CD14-positive monocyte (primary cell): ENCODE measurements around the gene PPP1CC. TPM values are rescaled to one million over a fixed set of nuclear protein-coding genes. Genes with fewer than 3 reads are reported as not detected.

Experiments
- DNase-seq, 3 donors: peaks; one replicate each; pipeline ENCODE4 v3.0.0-alpha.2; 2011 to 2022
- H2AFZ ChIP-seq: 2 replicates; pipeline ENCODE4 v1.6.0; 2012; ENCODE audit warnings: mild to moderate bottlenecking, low read depth, low read length, inconsistent platforms; ENCODE audit not compliant: insufficient read depth, poor library complexity, severe bottlenecking
- H3K27ac ChIP-seq, 2 donors: 1 replicate in 1 of 2; 2 replicates in 1 of 2; pipeline ENCODE4 v1.5.1; 2012 to 2013; ENCODE audit warnings: low read length in 2 of 2, control low read depth in 1 of 2, inconsistent platforms in 1 of 2, low read depth in 1 of 2, mild to moderate bottlenecking in 1 of 2
- H3K27me3 ChIP-seq, 2 donors: one replicate each; pipeline versions ENCODE4 v1.6.0 to v1.6.1; 2011 to 2013; ENCODE audit warnings: low read length in 2 of 2; ENCODE audit not compliant: control insufficient read depth in 2 of 2, insufficient read depth in 2 of 2
- H3K36me3 ChIP-seq, 2 donors: replicated peaks in 1 of 2; 1 replicate in 1 of 2; 2 replicates in 1 of 2; pipeline versions ENCODE4 v1.5.1 to v1.6.1; 2012 to 2013; ENCODE audit warnings: low read length in 2 of 2, control low read depth in 1 of 2, inconsistent platforms in 1 of 2, mild to moderate bottlenecking in 1 of 2; ENCODE audit not compliant: insufficient read depth in 2 of 2, control insufficient read depth in 1 of 2
- H3K4me1 ChIP-seq, 2 donors: 1 replicate in 1 of 2; 2 replicates in 1 of 2; pipeline versions ENCODE4 v1.5.1 to v1.6.1; 2012 to 2013; ENCODE audit warnings: low read length in 2 of 2, control low read depth in 1 of 2, inconsistent platforms in 1 of 2, mild to moderate bottlenecking in 1 of 2, moderate library complexity in 1 of 2; ENCODE audit not compliant: insufficient read depth in 2 of 2, control insufficient read depth in 1 of 2
- H3K4me2 ChIP-seq: replicated peaks from 2 replicates; pipeline ENCODE3; 2012; ENCODE audit warnings: low read length, moderate library complexity, mild to moderate bottlenecking; ENCODE audit not compliant: poor library complexity, severe bottlenecking; ENCODE audit errors: extremely low read depth
- H3K4me3 ChIP-seq, 3 experiments: fragments of 200-600 bp in 1 of 3; sonication (generic) in 1 of 3; replicated peaks in 1 of 3; 1 replicate in 2 of 3; 2 replicates in 1 of 3; pipeline ENCODE4 v1.5.1; 2011 to 2013; ENCODE audit warnings: low read length in 3 of 3, mild to moderate bottlenecking in 3 of 3, control low read depth in 2 of 3, low read depth in 2 of 3, inconsistent platforms in 1 of 3, moderate library complexity in 1 of 3
- H3K79me2 ChIP-seq: 2 replicates; pipeline ENCODE4 v1.6.0; 2012; ENCODE audit warnings: mild to moderate bottlenecking, control low read depth, inconsistent platforms, low read length, moderate library complexity; ENCODE audit not compliant: insufficient read depth
- H3K9ac ChIP-seq: 2 replicates; pipeline ENCODE4 v1.6.0; 2017; ENCODE audit warnings: low read length, mild to moderate bottlenecking; ENCODE audit not compliant: insufficient read depth, poor library complexity, severe bottlenecking
- H3K9me3 ChIP-seq, 2 donors: replicated peaks in 1 of 2; 1 replicate in 1 of 2; 2 replicates in 1 of 2; pipeline versions ENCODE4 v1.5.1 to v1.6.1; 2012 to 2013; ENCODE audit warnings: low read length in 2 of 2, control low read depth in 1 of 2; ENCODE audit not compliant: control insufficient read depth in 1 of 2, insufficient read depth in 1 of 2
- H4K20me1 ChIP-seq: 2 replicates; pipeline ENCODE4 v1.6.0; 2012; ENCODE audit warnings: mild to moderate bottlenecking, low read length, control low read depth, moderate library complexity; ENCODE audit not compliant: insufficient read depth
- H3K27ac Mint-ChIP-seq, 7 donors: one replicate each; pipeline ENCODE4 v1.8.0; 2020; ENCODE audit warnings: mild to moderate bottlenecking in 7 of 7, mixed read lengths in 7 of 7, moderate library complexity in 6 of 7, inconsistent platforms in 2 of 7
- H3K27me3 Mint-ChIP-seq, 3 donors: one replicate each; pipeline ENCODE4 v1.8.0; 2021 to 2022; ENCODE audit warnings: low read depth in 3 of 3, mild to moderate bottlenecking in 3 of 3, mixed read lengths in 3 of 3, moderate library complexity in 3 of 3, inconsistent platforms in 1 of 3
- H3K36me3 Mint-ChIP-seq, 2 donors: one replicate each; pipeline ENCODE4 v1.8.0; 2020; ENCODE audit warnings: mixed read lengths in 2 of 2, inconsistent platforms in 1 of 2, mild to moderate bottlenecking in 1 of 2
- H3K4me1 Mint-ChIP-seq: one replicate; pipeline ENCODE4 v1.8.0; 2020; ENCODE audit warnings: mild to moderate bottlenecking, mixed read lengths
- H3K4me3 Mint-ChIP-seq, 2 donors: one replicate each; pipeline ENCODE4 v1.8.0; 2020; ENCODE audit warnings: mild to moderate bottlenecking in 2 of 2, mixed read lengths in 2 of 2, moderate library complexity in 1 of 2
- H3K9me3 Mint-ChIP-seq, 7 donors: one replicate each; pipeline ENCODE4 v1.8.0; 2020 to 2022; ENCODE audit warnings: mixed read lengths in 7 of 7, mild to moderate bottlenecking in 6 of 7, moderate library complexity in 6 of 7, inconsistent platforms in 2 of 7
- WGBS: methylation state at CpG from one replicate; pipeline ENCODE4 v1.1.5; 2013; ENCODE audit warnings: missing lambda C conversion rate; ENCODE audit not compliant: insufficient coverage; 5-methylcytosine and 5-hydroxymethylcytosine counted together
- intact Hi-C, 2 donors: fragments of 100-400 bp; cut with micrococcal nuclease; formaldehyde crosslinking; loops; one replicate each; pipeline versions ENCODE4 v1.15.0 to v1.15.1; 2023
- polyA plus RNA-seq, 3 donors: library from polyadenylated mRNA; depleted of rRNA in 1 of 3; unstranded in 2 of 3; stranded (reverse) in 1 of 3; fragments of 300-500 nt in 2 of 3; fragments of >200 nt in 1 of 3; fragmentation: Illumina TruSeq in 2 of 3; gene quantifications; 1 replicate in 2 of 3; 2 replicates in 1 of 3; pipeline ENCODE4 v1.2.3, GENCODE V29; 2012 to 2021
- TF ChIP-seq, protein P1 (sequence below): fragments of 200-600 bp; IDR thresholded peaks from one replicate; pipeline ENCODE4 v1.8.0; 2022; ENCODE audit warnings: antibody characterized with exemption, mild to moderate bottlenecking

The PPP1CC gene
- polyA plus RNA-seq, 3 donors: 63.2 to 139 (median 128) TPM

GRCh38 chr12:110733900-110734299 is 8.8 kb downstream of the PPP1CC start:
- peaks cover 49 to 61% of the 10 kb centered on the region in 2 donors for H3K36me3 Mint-ChIP-seq
- H2AFZ ChIP-seq: no peak overlapping the region
- H3K4me1 ChIP-seq: peaks cover 18 to 19% of the 10 kb centered on the region in 2 donors
- H3K27ac ChIP-seq: peak overlapping the region in 1 of 2 donors; percentile 61
- no peak overlapping the region for H3K4me3 Mint-ChIP-seq
- H3K9ac ChIP-seq: no peak overlapping the region
- peak overlapping the region in 4 of 7 donors; percentile 1 to 69 (median 34) for H3K27ac Mint-ChIP-seq
- no peak overlapping the region for H3K4me2 ChIP-seq
- intact Hi-C loops: no loop called here
- no peak overlapping the region for H3K4me3 ChIP-seq
- peaks cover 36 to 68% of the 10 kb centered on the region in 2 donors for H3K36me3 ChIP-seq
- WGBS: 100% methylated on average over 1 of the region's 1 CpG
- no peaks in the 10 kb centered on the region for H3K27me3 ChIP-seq
- H3K4me1 Mint-ChIP-seq: peaks cover 35% of the 10 kb centered on the region
- TF ChIP-seq, protein P1, sequence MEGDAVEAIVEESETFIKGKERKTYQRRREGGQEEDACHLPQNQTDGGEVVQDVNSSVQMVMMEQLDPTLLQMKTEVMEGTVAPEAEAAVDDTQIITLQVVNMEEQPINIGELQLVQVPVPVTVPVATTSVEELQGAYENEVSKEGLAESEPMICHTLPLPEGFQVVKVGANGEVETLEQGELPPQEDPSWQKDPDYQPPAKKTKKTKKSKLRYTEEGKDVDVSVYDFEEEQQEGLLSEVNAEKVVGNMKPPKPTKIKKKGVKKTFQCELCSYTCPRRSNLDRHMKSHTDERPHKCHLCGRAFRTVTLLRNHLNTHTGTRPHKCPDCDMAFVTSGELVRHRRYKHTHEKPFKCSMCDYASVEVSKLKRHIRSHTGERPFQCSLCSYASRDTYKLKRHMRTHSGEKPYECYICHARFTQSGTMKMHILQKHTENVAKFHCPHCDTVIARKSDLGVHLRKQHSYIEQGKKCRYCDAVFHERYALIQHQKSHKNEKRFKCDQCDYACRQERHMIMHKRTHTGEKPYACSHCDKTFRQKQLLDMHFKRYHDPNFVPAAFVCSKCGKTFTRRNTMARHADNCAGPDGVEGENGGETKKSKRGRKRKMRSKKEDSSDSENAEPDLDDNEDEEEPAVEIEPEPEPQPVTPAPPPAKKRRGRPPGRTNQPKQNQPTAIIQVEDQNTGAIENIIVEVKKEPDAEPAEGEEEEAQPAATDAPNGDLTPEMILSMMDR: no peak
- peaks cover 99% of the 10 kb centered on the region for H4K20me1 ChIP-seq
- no peaks in the 10 kb centered on the region for H3K9me3 ChIP-seq
- DNase-seq: no peak
- H3K9me3 Mint-ChIP-seq: no peaks in the 10 kb centered on the region
- no peaks in the 10 kb centered on the region for H3K27me3 Mint-ChIP-seq
- H3K79me2 ChIP-seq: peaks cover 100% of the 10 kb centered on the region

GRCh38 chr12:110733089-110733715 is 9.5 kb downstream of the PPP1CC start:
- Histone ChIP-seq H3K27me3 (no peaks in the 10 kb centered on the region), H2AFZ (no peak overlapping the region), H3K9me3 (no peaks in the 10 kb centered on the region), H3K4me2 (no peak overlapping the region), H3K9ac (no peak overlapping the region), H4K20me1 (peaks cover 99% of the 10 kb centered on the region), H3K36me3 (peaks cover 43 to 75% of the 10 kb centered on the region in 2 donors), H3K27ac (peak overlapping the region in 1 of 2 donors; percentile 61), H3K79me2 (peaks cover 100% of the 10 kb centered on the region), H3K4me3 (no peak overlapping the region), H3K4me1 (peaks cover 12 to 13% of the 10 kb centered on the region in 2 donors)
- peaks cover 50 to 63% of the 10 kb centered on the region in 2 donors for H3K36me3 Mint-ChIP-seq
- no peaks in the 10 kb centered on the region for H3K9me3 Mint-ChIP-seq
- TF ChIP-seq, protein P1: no peak
- H3K4me1 Mint-ChIP-seq: peaks cover 28% of the 10 kb centered on the region
- peak overlapping the region in 4 of 7 donors; percentile 1 to 59 (median 38) for H3K27ac Mint-ChIP-seq
- DNase-seq: no peak
- no peak overlapping the region for H3K4me3 Mint-ChIP-seq
- WGBS: 0% methylated on average over 1 of the region's 5 CpGs
- intact Hi-C loops: no loop called here
- H3K27me3 Mint-ChIP-seq: no peaks in the 10 kb centered on the region
